ENCODE measurements around the gene RCAN2. TPM values are rescaled to one million over a fixed set of nuclear protein-coding genes. Genes with fewer than 3 reads are reported as not detected.

Gene RCAN2
- total and polyA plus RNA-seq, 9 donors = 12.0 to 75.3 (median 16.7) TPM

DNA sequence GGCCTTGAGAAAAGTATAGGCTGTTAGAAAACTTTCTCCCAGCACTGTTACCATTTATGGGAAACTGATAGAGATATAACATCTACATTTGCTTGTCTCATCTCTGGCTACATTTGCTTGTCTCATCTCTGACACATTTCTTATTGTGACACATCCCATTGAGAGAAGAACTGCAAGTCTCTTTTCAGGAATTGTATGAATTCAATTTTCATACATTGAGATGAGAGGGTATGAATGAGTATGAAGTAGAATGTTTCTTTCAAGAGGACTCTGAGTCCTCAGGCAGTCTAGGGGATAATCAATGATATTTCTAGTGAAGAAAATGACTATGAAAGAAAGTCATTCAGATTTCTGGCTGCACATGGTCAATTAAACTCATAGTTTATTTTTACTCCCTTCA is 282.9 kb downstream of the RCAN2 start:
- Histone ChIP-seq H3K27me3 (no peaks in the 10 kb centered on the region), H3K4me3 (no peak overlapping the region), H3K27ac (no peak overlapping the region), H3K36me3 (no peaks in the 10 kb centered on the region), H3K9me3 (no peaks in the 10 kb centered on the region), H3K4me1 (ENCODE audit: insufficient read depth) (no peaks in the 10 kb centered on the region)
- intact Hi-C loops (cut with DNase I) = no loop called here
- TF ChIP-seq, protein P1, sequence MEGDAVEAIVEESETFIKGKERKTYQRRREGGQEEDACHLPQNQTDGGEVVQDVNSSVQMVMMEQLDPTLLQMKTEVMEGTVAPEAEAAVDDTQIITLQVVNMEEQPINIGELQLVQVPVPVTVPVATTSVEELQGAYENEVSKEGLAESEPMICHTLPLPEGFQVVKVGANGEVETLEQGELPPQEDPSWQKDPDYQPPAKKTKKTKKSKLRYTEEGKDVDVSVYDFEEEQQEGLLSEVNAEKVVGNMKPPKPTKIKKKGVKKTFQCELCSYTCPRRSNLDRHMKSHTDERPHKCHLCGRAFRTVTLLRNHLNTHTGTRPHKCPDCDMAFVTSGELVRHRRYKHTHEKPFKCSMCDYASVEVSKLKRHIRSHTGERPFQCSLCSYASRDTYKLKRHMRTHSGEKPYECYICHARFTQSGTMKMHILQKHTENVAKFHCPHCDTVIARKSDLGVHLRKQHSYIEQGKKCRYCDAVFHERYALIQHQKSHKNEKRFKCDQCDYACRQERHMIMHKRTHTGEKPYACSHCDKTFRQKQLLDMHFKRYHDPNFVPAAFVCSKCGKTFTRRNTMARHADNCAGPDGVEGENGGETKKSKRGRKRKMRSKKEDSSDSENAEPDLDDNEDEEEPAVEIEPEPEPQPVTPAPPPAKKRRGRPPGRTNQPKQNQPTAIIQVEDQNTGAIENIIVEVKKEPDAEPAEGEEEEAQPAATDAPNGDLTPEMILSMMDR (IDR thresholded peaks at IDR 0.05) = no peak
- TF ChIP-seq EP300 (IDR thresholded peaks at IDR 0.05) (no peak), POLR2A (IDR thresholded peaks at IDR 0.05) (no peak)
- no peak for DNase-seq

- DNase-seq = no peak
- Histone ChIP-seq H3K9me3 (no peaks in the 10 kb centered on the region), H3K36me3 (no peaks in the 10 kb centered on the region), H3K4me1 (ENCODE audit: insufficient read depth) (no peaks in the 10 kb centered on the region), H3K27ac (no peak overlapping the region), H3K4me3 (no peak overlapping the region), H3K27me3 (no peaks in the 10 kb centered on the region)
- intact Hi-C loops (cut with DNase I) = no loop called here
- WGBS, 3 donors = 95 to 96% (median 95%) methylated on average over 3 of the region's 3 CpGs
- TF ChIP-seq POLR2A (IDR thresholded peaks at IDR 0.05) = no peak
- no peak for TF ChIP-seq EP300 (IDR thresholded peaks at IDR 0.05)
- TF ChIP-seq, protein P1 (IDR thresholded peaks at IDR 0.05) = no peak
Observed at GRCh38 chr6:46207174-46207573, 284.1 kb downstream of the RCAN2 start.

GRCh38 chr6:46204880-46205650 is 286.2 kb downstream of the RCAN2 start:
- Histone ChIP-seq H3K4me1 (ENCODE audit: insufficient read depth) (no peaks in the 10 kb centered on the region), H3K27ac (no peak overlapping the region), H3K4me3 (no peak overlapping the region), H3K9me3 (no peaks in the 10 kb centered on the region), H3K27me3 (no peaks in the 10 kb centered on the region), H3K36me3 (no peaks in the 10 kb centered on the region)
- DNase-seq = no peak
- 96 to 98% (median 97%) methylated on average over 29 of the region's 29 CpGs for WGBS, 3 donors
- TF ChIP-seq, protein P1 (IDR thresholded peaks at IDR 0.05) = no peak
- no peak for TF ChIP-seq POLR2A (IDR thresholded peaks at IDR 0.05)
- TF ChIP-seq EP300 (IDR thresholded peaks at IDR 0.05) = no peak
- intact Hi-C loops (cut with DNase I) = no loop called here

DNA sequence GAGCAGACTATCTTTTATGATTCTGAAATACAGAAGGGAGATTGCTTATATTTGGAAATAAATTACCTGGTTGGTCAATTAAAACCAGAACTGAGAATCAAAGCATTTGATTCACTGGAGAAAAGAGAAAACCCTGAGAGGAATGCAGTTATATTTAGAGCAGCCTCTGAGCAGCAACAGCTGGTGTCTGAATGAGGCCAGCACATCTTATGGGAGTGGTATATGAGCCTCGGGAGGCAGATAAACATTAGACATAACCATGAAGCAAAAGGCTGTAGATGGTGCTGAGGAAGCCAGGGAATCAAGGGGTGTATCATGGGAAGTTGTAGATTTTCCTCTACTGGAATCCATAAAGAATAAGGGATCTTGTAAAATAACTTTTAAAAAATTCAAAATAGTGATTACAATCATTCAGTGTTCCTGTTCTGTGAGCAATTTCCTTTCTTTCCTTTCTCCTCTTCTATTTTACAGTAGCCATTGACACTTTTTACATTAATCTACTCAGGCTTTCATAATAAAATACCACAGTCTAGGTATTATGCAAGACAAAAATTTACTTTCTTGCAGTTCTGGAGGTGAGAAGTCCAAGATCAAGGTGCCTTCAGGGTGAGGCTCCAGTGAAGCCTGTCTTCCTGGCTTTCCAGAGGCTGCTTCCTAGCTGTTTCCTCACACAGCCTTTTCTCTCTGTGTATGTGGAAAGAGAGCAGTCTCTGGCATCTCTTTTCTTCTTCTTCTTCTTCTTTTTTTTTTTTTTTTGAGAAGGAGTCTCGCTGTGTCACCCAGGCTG is 287.7 kb downstream of the RCAN2 start:
- no peak for TF ChIP-seq POLR2A (IDR thresholded peaks at IDR 0.05)
- TF ChIP-seq, protein P1 (IDR thresholded peaks at IDR 0.05) = no peak
- no peak for TF ChIP-seq EP300 (IDR thresholded peaks at IDR 0.05)
- Histone ChIP-seq H3K4me1 (ENCODE audit: insufficient read depth) (no peaks in the 10 kb centered on the region), H3K27ac (no peak overlapping the region), H3K27me3 (no peaks in the 10 kb centered on the region), H3K36me3 (no peaks in the 10 kb centered on the region), H3K4me3 (no peak overlapping the region), H3K9me3 (no peaks in the 10 kb centered on the region)
- 46 to 49% (median 48%) methylated on average over 2 of the region's 2 CpGs for WGBS, 3 donors
- DNase-seq = no peak
- intact Hi-C loops (cut with DNase I) = no loop called here

Data from ovary (tissue), 9 donors.